ENCODE data around the gene OR52B6. TPM values are rescaled to one million over a fixed set of nuclear protein-coding genes. Genes with fewer than 3 reads are reported as not detected.

The OR52B6 gene
- total and polyA plus RNA-seq, 4 experiments from 2014 or later, result not detected

DNA sequence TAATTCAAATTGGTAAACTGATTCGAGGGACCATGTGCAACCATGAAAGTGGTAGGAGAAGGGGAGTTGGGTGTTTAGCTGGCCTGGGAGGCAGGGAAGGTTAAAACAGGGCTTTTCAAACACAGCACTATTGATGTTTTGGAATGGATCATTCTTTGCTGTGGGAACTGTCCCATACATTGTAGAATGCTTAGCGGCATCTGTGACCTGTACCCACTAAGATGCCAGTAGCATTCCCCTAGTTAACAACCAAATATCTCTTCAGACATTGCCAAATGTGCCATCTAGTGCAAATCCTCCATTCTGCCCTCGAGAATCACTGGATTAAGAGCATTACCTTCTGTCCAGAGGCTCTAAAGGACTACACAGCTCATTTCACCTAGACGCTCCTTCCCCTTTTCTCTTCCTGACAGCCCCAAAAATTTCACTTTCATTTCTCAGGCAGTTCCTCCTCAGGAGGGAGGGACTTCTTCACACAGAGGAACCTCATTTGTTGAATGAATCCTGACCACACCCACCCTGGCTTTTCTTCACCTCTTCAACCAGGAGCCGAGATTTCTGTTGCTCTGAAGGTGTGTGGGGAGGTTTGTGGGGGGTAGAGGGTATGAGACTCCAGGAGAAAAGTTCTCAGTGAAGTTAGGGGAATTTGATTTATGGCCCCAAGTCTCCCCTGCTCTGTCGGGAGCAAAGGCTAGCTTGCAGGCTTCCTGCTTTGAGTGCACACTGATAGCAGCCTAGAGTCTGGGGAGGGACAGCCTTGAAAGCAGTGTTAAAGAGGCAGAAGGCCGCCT, 44.0 kb downstream of the OR52B6 start, which contains the start of gene TRIM34:
TRIM34 (plus strand) TSS at position 513 of the 791 bp plus-strand sequence. CDS start 7,331 bp downstream, outside the sequence.
- H3K9me3 ChIP-seq (ENCODE audit: control insufficient read depth in 1 of 2, low read length in 2 of 2), result no peaks in the 10 kb centered on the region
- no peaks in the 10 kb centered on the region for H3K27me3 ChIP-seq (ENCODE audit: insufficient read depth, low read length)
- peak within 1 kb of the TSS; percentile 62 for H3K27ac ChIP-seq (ENCODE audit: low read depth, low read length)
- H3K4me1 Mint-ChIP-seq, result peaks cover 29 to 52% (median 38%) of the 10 kb centered on the region in 4 donors
- no peaks in the 10 kb centered on the region for H3K9me3 Mint-ChIP-seq
- no peaks in the 10 kb centered on the region for H3K27me3 Mint-ChIP-seq
- peak within 1 kb of the TSS; percentile 86 to 98 (median 94) for H3K4me3 Mint-ChIP-seq
- ChIA-PET POLR2A (ENCODE audit: partially characterized antibody) (interaction anchor here (2.3 to 2.5 kb wide), 2 partner anchors 60 to 65 kb away, joined by 8 to 15 read pairs; partner anchors contain the start of genes TRIM22 and TRIM5), CTCF (ENCODE audit: partially characterized antibody) (interaction anchor here (1.2 to 1.4 kb wide), 2 partner anchors 59 to 87 kb away, joined by 3 read pairs; no protein-coding TSS in a partner anchor)
- intact Hi-C loops (cut with micrococcal nuclease), result loop anchor here (1.0 kb wide), 1 partner anchor 61 kb away; the partner anchor contains the start of gene TRIM5
- H3K4me1 ChIP-seq (ENCODE audit: insufficient read depth, low read length), result peaks cover 32% of the 10 kb centered on the region
- no peaks in the 10 kb centered on the region for H3K36me3 ChIP-seq (ENCODE audit: insufficient read depth, low read length)
- peak within 1 kb of the TSS; percentile 71 to 85 for H3K4me3 ChIP-seq (ENCODE audit: low read length in 2 of 2)
- peak; percentile 71 to 80 (median 74) for DNase-seq
- H3K27ac Mint-ChIP-seq, result peak within 1 kb of the TSS; percentile 68 to 99 (median 93)
- peaks cover 8 to 14% of the 10 kb centered on the region in 2 donors for H3K36me3 Mint-ChIP-seq

DNA sequence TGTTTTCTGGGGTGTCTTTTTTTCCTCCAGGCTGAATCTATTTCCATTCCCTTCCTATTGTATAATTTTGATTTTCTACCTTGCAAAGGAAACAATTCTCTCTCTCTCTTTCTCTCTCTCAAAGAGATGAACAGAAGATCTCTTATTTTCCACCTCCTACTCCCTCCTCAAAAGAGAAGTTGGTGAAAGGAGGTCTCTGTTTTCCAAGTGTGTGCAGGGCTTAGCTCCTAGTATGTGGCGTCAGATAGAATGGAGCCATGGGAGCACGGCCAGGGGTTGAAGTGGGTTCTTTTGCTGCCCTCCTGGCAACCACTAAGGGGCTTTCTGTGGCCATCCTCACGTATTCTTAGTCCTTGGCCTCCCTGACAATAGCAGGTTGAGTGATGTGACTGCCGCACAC, 44.6 kb downstream of the OR52B6 start:
- H3K9me3 Mint-ChIP-seq, result no peaks in the 10 kb centered on the region
- H3K27ac Mint-ChIP-seq, result peak overlapping the region; percentile 68 to 99 (median 92)
- Histone ChIP-seq H3K36me3 (ENCODE audit: insufficient read depth, low read length) (no peaks in the 10 kb centered on the region), H3K4me1 (ENCODE audit: insufficient read depth, low read length) (peaks cover 32% of the 10 kb centered on the region), H3K27ac (ENCODE audit: low read depth, low read length) (peak overlapping the region; percentile 62), H3K27me3 (ENCODE audit: insufficient read depth, low read length) (no peaks in the 10 kb centered on the region), H3K9me3 (ENCODE audit: control insufficient read depth in 1 of 2, low read length in 2 of 2) (no peaks in the 10 kb centered on the region), H3K4me3 (ENCODE audit: low read length in 2 of 2) (peak overlapping the region; percentile 71 to 85)
- CTCF ChIA-PET (ENCODE audit: partially characterized antibody), result interaction anchor here (1.2 to 1.4 kb wide), 2 partner anchors 59 to 87 kb away, joined by 3 read pairs; no protein-coding TSS in a partner anchor
- POLR2A ChIA-PET (ENCODE audit: partially characterized antibody), result interaction anchor here (2.3 to 2.5 kb wide), 2 partner anchors 59 to 64 kb away, joined by 8 to 15 read pairs; partner anchors contain the start of genes TRIM22 and TRIM5
- H3K4me1 Mint-ChIP-seq, result peaks cover 31 to 52% (median 39%) of the 10 kb centered on the region in 4 donors
- H3K4me3 Mint-ChIP-seq, result peak overlapping the region; percentile 86 to 98 (median 94)
- no peak for DNase-seq
- no peaks in the 10 kb centered on the region for H3K27me3 Mint-ChIP-seq
- intact Hi-C loops (cut with micrococcal nuclease), result no loop called here
- peaks cover 8 to 16% of the 10 kb centered on the region in 2 donors for H3K36me3 Mint-ChIP-seq

DNA sequence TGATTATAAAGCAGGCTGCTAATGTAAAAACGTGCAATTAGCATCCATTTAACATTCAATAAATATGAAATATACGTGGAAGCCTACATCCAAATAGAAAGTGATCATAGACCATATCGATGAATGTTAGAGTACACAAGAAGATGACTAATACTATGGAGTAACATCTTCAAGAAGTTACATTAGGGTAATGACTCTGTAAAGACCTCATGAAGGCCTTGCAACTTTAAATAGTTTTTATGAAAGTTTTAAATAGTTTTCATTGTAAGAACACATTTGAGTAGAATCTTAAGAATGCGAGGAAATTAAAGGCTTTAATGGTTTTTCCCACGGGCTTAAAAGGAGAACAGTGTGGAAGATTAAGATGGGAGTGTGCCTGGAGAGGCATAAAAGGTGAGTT, 45.5 kb downstream of the OR52B6 start:
- Histone ChIP-seq H3K27me3 (ENCODE audit: insufficient read depth, low read length) (no peaks in the 10 kb centered on the region), H3K36me3 (ENCODE audit: insufficient read depth, low read length) (no peaks in the 10 kb centered on the region), H3K27ac (ENCODE audit: low read depth, low read length) (no peak overlapping the region), H3K9me3 (ENCODE audit: control insufficient read depth in 1 of 2, low read length in 2 of 2) (no peaks in the 10 kb centered on the region), H3K4me3 (ENCODE audit: low read length in 2 of 2) (no peak overlapping the region), H3K4me1 (ENCODE audit: insufficient read depth, low read length) (peaks cover 32% of the 10 kb centered on the region)
- H3K4me3 Mint-ChIP-seq, result peak overlapping the region; percentile 86 to 98 (median 94)
- ChIA-PET CTCF (ENCODE audit: partially characterized antibody) (interaction anchor here (1.7 kb wide), 1 partner anchor 58 kb away, joined by 8 read pairs; the partner anchor contains the start of gene TRIM5), POLR2A (ENCODE audit: partially characterized antibody) (no interaction called here)
- H3K9me3 Mint-ChIP-seq, result no peaks in the 10 kb centered on the region
- intact Hi-C loops (cut with micrococcal nuclease), result no loop called here
- no peaks in the 10 kb centered on the region for H3K27me3 Mint-ChIP-seq
- peak overlapping the region in 5 of 7 donors; percentile 68 to 99 (median 92) for H3K27ac Mint-ChIP-seq
- DNase-seq, result no peak
- H3K4me1 Mint-ChIP-seq, result peaks cover 33 to 56% (median 42%) of the 10 kb centered on the region in 4 donors
- H3K36me3 Mint-ChIP-seq, result peaks cover 9 to 20% of the 10 kb centered on the region in 2 donors

DNA sequence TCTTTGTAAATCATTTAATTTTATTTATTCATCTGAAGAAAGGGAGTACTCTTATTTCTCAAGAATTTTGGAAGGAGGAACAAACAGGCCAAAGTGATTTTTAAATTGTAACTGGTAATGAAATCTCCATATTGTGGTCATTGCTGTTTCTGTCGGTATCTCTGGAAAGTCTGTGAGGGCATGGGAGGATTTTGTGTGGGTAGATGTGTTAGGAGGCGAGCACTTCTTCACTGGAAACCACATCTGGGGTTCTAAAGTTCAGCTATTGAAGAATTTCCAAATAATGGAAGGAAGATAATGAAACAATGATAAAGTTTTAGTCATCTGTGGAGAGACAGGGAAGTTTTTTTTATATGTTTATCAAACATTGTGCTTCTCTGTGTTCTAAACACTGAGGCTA, 50.7 kb downstream of the OR52B6 start:
- Mint-ChIP-seq H3K27me3 (no peaks in the 10 kb centered on the region), H3K4me3 (no peak overlapping the region), H3K9me3 (no peaks in the 10 kb centered on the region), H3K4me1 (peaks cover 20 to 26% (median 22%) of the 10 kb centered on the region in 4 donors), H3K27ac (peak overlapping the region in 2 of 7 donors; percentile 2 to 37), H3K36me3 (peaks cover 42 to 56% of the 10 kb centered on the region in 2 donors)
- peaks cover 7% of the 10 kb centered on the region for H3K36me3 ChIP-seq (ENCODE audit: insufficient read depth, low read length)
- H3K27ac ChIP-seq (ENCODE audit: low read depth, low read length), result no peak overlapping the region
- H3K9me3 ChIP-seq (ENCODE audit: control insufficient read depth in 1 of 2, low read length in 2 of 2), result no peaks in the 10 kb centered on the region
- H3K27me3 ChIP-seq (ENCODE audit: insufficient read depth, low read length), result no peaks in the 10 kb centered on the region
- no peak for DNase-seq
- H3K4me3 ChIP-seq (ENCODE audit: low read length in 2 of 2), result no peak overlapping the region
- ChIA-PET POLR2A (ENCODE audit: partially characterized antibody) (no interaction called here), CTCF (ENCODE audit: partially characterized antibody) (no interaction called here)
- intact Hi-C loops (cut with micrococcal nuclease), result no loop called here
- peaks cover 9% of the 10 kb centered on the region for H3K4me1 ChIP-seq (ENCODE audit: insufficient read depth, low read length)

Other genes with a start within 250 kb of the OR52B6 start
- gene OR51B5, start 237.4 kb upstream of the OR52B6 start, total RNA-seq, result not detected
- gene OR51B5, start 237.4 kb upstream of the OR52B6 start, polyA plus RNA-seq, result not detected
- gene OR51B6, start 229.4 kb upstream of the OR52B6 start, total RNA-seq, result not detected
- not detected for gene OR51B6, start 229.4 kb upstream of the OR52B6 start, polyA plus RNA-seq
- gene OR51M1, start 197.1 kb upstream of the OR52B6 start, total RNA-seq, result not detected
- not detected for gene OR51M1, start 197.1 kb upstream of the OR52B6 start, polyA plus RNA-seq
- gene OR51Q1, start 158.8 kb upstream of the OR52B6 start, total RNA-seq, result not detected
- gene OR51Q1, start 158.8 kb upstream of the OR52B6 start, polyA plus RNA-seq, result not detected
- not detected for gene OR51I1, start 139.4 kb upstream of the OR52B6 start, total RNA-seq
- gene OR51I1, start 139.4 kb upstream of the OR52B6 start, polyA plus RNA-seq, result not detected
- not detected for gene OR51I2, start 131.6 kb upstream of the OR52B6 start, total RNA-seq
- not detected for gene OR51I2, start 131.6 kb upstream of the OR52B6 start, polyA plus RNA-seq
- not detected for gene OR52D1, start 92.2 kb upstream of the OR52B6 start, total RNA-seq
- gene OR52D1, start 92.2 kb upstream of the OR52B6 start, polyA plus RNA-seq, result not detected
- not detected for gene UBQLN3, start 70.9 kb upstream of the OR52B6 start, total RNA-seq
- not detected for gene UBQLN3, start 70.9 kb upstream of the OR52B6 start, polyA plus RNA-seq
- gene UBQLNL, start 64.2 kb upstream of the OR52B6 start, total RNA-seq, result under 1 TPM; 0.47 to 0.50 TPM
- gene UBQLNL, start 64.2 kb upstream of the OR52B6 start, polyA plus RNA-seq, result not detected
- not detected for gene OR52H1, start 32.3 kb upstream of the OR52B6 start, total RNA-seq
- not detected for gene OR52H1, start 32.3 kb upstream of the OR52B6 start, polyA plus RNA-seq
- gene TRIM6, start 15.8 kb downstream of the OR52B6 start, total RNA-seq, result not detected
- gene TRIM6, start 15.8 kb downstream of the OR52B6 start, polyA plus RNA-seq, result not detected
- 10 to 100 TPM; 10.4 to 11.6 TPM for gene TRIM34, start 44.1 kb downstream of the OR52B6 start, total RNA-seq
- 10 to 100 TPM in 1 of 2 donors, 1 to 10 TPM in 1; 9.6 to 20.2 TPM for gene TRIM34, start 44.1 kb downstream of the OR52B6 start, polyA plus RNA-seq
- 10 to 100 TPM; 33.9 to 35.5 TPM for gene TRIM5, start 104.2 kb downstream of the OR52B6 start, total RNA-seq
- 1 to 10 TPM; 9.1 to 9.5 TPM for gene TRIM5, start 104.2 kb downstream of the OR52B6 start, polyA plus RNA-seq
- 100 to 1,000 TPM; 349 to 353 TPM for gene TRIM22, start 108.9 kb downstream of the OR52B6 start, total RNA-seq
- gene TRIM22, start 108.9 kb downstream of the OR52B6 start, polyA plus RNA-seq, result 100 to 1,000 TPM; 187 to 190 TPM
- gene OR56B1, start 155.6 kb downstream of the OR52B6 start, total RNA-seq, result under 1 TPM; 0.44 to 0.61 TPM
- under 1 TPM in 1 of 2 donors, not detected in 1; 0.20 TPM for gene OR56B1, start 155.6 kb downstream of the OR52B6 start, polyA plus RNA-seq
- gene OR52N4, start 173.4 kb downstream of the OR52B6 start, total RNA-seq, result 1 to 10 TPM; 1.6 to 2.2 TPM
- gene OR52N4, start 173.4 kb downstream of the OR52B6 start, polyA plus RNA-seq, result under 1 TPM; 0.50 to 0.60 TPM
- gene OR52N5, start 202.5 kb downstream of the OR52B6 start, total RNA-seq, result not detected
- gene OR52N5, start 202.5 kb downstream of the OR52B6 start, polyA plus RNA-seq, result not detected
- not detected for gene OR52N1, start 210.4 kb downstream of the OR52B6 start, total RNA-seq
- gene OR52N1, start 210.4 kb downstream of the OR52B6 start, polyA plus RNA-seq, result not detected
- not detected for gene OR52N2, start 228.0 kb downstream of the OR52B6 start, total RNA-seq
- gene OR52N2, start 228.0 kb downstream of the OR52B6 start, polyA plus RNA-seq, result not detected